NCI-H69 (cell line): ENCODE data around the gene GTF3A.
"Not testable (repeated sequence)": the region's sequence is repeated elsewhere in the genome, so short reads cannot be mapped to it uniquely, and the experiment has no call there.

Source experiments
- DNase-seq: peaks from one replicate; lab custom pipeline; 2025; lab: John Stamatoyannopoulos, UW

Gene GTF3A

DNA sequence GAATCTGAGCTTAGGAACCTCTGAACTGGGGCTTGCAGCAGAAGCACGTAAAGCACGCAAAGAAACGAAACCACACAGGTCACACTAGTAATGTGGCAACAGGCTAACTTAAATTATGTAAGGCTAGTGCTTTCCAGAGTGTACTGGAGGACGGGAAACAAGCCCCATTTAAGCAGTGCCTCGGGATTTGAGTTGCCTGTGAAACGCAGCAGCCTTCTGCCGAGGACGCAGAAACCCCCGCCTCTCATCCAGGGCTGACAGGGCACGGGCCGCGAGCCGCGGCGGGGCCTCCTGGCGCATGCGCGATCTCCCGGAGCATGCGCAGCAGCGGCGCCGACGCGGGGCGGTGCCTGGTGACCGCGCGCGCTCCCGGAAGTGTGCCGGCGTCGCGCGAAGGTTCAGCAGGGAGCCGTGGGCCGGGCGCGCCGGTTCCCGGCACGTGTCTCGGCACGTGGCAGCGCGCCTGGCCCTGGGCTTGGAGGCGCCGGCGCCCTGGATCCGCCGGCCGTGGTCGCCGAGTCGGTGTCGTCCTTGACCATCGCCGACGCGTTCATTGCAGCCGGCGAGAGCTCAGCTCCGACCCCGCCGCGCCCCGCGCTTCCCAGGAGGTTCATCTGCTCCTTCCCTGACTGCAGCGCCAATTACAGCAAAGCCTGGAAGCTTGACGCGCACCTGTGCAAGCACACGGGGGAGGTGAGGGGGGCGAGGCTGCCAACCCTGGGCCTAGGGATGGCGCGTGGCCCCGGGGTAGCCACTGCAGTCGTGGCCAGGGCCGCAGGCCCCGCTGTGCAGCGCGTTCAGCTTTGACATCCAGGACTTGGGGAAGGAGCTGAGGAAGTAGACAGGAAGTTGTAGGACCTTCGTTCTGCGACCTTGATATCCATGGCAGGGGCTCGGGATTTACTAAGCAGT, at the start of gene GTF3A:
GTF3A (plus strand) TSS at position 374 of the 912 bp plus-strand sequence.
- peak; percentile 90 for DNase-seq

GRCh38 chr13:27374650-27375049, 49.8 kb upstream of the GTF3A start:
- peak; percentile 63 for DNase-seq

DNA sequence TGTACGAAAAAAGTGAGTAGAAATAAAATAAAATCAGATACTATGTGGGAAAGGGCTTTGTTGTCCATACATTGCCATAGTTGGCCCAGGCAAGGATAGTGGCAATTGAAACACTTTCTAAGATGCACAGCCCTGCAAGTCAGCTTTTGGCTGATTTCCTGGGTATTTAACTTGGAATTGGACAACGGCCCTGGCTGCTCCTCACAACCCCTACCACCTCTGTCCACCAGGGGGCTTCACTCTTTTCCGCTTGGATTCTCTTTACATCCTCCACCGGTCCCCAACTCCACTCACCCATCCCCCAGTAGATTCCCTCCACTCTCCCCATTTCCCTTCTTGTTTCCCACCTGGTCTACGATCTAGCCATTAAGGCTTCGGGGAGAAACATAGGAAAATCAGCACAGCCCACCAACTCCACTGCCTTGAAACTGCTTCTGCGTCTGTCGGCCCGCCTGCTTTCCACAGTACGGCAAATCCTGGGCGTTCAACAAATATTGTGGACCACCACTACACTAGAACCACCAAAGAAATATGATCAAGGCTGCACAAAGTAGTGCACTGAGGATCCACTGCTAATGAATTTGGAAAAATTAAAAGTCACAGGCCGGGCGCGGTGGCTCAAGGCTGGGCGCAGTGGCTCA, 48.6 kb upstream of the GTF3A start:
- peak; percentile 49 for DNase-seq

DNA sequence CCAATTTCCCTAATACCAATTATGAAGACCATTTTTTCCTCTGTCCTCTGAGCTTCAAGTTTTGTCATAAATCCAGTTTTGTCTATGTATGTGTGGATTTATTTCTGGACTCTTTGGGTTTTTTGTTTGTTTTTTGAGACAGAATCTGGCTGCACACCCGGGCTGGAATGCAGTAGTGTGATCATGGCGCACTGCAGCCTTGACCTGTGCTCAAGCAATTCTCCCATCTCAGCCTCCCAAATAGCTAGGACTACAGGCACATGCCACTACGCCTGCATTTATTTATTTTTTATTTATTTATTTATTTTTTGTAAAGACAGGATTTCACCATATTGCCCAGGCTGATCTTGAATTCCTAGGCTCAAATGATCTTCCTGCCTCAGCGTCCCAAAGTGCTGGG, 45.3 kb upstream of the GTF3A start:
- no peak for DNase-seq

DNA sequence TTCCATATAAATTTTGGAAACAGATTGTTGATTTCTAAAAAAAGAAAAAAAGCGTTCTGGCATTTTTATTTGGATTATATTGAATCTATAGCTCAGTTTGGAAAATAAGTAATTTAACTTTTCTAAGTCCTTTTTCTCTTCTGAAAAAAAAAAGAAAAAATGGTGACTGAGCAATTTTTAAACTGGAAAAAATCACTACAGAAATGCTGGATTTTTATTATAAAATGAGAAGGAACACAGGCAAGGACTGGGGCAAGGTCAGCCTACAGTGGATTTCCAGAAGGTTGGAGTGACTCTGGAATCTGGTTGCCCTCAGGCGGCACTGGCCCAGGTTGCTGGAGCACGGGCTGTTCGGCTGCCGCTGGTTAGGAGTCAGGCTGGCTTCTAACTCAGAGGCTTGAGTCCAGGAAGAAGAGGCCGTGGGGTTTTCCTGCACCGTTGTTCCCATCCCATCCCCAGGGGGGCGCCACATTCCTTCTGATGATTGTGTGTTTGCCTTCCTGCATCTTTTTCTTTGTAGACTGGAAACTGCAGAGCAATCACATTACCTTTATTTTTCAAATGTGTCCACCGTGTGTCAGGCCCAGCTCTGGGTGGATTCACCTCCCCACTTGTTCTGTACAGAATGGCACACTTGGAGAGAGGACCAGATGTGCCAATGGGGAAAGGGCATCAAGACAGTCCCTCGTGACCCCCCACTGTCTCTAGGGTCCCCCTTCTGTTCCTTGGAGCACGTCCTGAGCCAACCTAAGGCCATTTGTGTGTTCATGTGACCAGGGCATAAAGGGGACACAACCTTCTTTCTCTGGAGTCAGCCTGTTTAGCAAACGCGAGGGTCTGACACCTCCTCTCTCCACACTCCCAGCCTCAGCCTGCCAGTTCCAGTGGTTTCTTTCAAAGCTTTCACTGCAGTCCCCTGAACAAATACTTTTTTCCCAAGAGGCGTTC, 44.5 kb upstream of the GTF3A start:
- DNase-seq, result peak; percentile 59

DNA sequence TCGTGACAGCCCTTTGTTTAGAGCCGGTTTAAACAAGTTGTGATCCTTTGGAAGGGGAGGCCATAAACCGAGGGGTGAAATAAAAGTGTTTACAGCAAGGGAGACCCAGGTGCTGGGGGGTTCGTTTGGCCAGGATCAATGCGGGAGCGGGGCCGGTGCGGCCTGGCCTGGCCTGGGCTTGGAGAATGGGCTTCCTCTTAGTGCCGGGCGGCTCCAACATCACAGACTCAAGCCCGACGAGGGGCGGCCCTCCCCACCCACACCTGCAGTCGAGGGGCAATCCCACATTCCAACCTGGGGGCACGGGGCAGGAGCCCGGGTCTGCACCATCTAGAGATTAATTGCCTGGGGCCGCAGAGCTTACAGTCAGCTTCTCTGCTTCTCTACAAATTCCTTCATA, 42.8 kb upstream of the GTF3A start:
- DNase-seq, result no peak

DNA sequence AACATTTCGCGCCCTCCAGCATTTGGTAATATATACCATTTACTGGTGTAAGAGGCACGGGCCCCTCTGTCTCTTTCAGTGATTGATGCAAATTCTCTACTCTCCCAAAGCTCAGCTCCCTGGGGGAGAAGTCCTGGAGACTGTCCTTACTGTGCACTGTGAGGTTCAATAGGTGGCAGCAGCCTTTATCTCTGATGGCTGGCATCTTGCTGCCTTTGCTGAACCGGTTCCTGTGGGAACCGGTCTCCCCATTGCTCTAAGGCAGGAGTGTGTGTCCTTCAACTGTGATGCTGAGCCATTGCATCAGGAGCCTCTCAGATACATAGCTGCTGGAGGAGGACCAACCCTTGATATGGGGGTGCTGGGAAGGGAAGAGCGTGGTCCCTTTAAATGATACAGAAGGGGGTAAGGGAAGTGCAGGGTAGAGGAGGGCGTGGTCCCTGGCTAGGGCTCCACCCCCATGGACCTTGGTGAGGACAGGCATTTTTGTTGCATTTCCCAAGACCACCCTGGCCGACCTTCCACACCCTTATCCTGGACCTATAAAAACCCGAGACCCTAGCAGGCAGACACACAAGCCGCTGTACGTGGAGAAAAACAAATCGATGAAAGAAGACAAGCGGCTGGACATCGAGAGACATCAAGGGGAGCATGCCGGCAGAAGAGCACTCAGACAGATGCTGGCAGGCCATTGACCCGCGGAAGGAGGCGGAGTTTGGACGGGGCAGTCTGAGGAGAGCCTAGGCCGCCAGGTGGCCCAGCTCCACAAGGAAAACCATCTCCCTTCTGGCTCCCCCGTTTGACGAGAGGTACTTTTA, 41.1 kb upstream of the GTF3A start:
- no peak for DNase-seq

DNA sequence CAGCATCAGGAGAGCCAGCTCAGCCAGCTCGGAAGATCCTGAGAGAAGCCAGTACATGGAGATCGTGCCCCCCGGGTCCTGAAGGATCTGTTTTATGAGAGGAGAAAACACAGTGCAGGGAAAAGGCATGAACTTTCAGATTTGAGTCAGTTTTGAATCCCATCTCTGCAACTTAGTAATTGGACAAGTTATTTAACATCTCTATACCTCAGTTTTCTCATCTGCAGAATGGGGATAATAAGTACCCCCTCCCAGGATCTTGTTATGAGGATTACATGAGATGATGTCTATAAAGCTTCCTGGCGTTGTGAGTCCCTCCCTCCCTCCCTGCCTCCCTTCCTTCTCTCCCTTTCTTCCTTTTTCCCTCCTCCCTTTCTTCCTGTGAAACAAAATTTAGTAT, 40.1 kb upstream of the GTF3A start:
- DNase-seq, result no peak

GRCh38 chr13:27388241-27388640, 36.2 kb upstream of the GTF3A start:
- no peak for DNase-seq

GRCh38 chr13:27389891-27390290, 34.5 kb upstream of the GTF3A start:
- no peak for DNase-seq

DNA sequence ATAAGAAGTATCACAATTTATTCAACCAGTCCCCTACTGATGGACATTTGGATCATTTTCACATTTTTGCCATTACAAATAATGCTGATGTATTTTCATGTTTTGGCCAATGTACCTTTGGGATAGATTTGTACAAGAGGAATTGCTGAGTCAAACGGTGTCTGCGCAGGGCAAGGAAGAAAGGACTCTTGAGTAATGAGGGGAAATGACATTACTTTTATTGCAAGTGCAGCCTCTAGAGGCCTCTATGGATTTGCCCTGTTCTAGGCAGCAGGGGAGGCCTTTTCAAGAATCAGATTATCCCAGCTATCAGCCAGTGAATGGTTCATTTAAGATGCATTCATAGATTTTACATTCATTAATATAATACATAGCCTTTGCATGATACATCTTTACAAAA, 32.9 kb upstream of the GTF3A start:
- DNase-seq, result no peak

DNA sequence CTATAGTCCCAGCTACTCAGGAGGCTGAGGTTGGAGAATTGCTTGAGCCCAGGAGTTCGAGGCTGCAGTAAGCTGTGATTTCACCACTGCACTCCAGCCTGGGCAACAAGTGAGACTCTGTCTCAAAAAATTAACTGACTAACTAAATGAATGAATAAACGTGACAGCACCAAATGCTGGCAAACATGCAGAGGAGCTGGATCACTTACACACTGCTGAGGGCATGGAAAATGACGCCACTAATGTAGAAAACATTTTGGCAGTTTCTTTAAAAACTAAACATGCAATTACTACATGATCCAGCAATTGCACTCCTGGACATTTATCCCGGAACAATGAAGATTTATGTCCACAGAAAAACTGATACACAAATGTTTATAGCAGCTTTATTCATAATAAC, 31.3 kb upstream of the GTF3A start:
- no peak for DNase-seq

DNA sequence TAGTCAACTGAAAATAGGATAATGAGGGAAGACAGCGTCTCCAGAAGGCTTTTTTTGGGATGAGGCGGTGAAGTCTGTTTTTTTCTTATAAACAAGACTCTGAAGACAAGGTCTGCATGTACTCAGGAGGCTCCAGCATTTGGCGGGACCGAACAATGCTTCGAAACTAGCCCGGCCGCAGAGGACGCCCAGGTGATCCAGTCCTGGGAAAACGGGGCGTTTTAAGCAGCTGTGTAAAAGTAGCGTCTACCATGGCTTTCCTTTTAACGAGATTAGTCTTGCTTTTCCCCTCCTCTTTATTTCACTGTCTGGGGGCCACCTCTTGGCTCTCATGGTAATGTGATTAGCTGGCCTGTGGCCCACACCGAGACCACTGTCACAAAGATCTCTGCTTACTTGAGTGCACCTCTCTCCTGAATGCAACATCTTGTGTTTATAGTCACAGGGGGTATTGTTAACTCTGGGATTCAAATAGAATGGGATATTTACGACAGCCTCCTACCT, 29.4 kb upstream of the GTF3A start:
- DNase-seq, result no peak

- no peak for DNase-seq
Observed at GRCh38 chr13:27396252-27396846, 28.1 kb upstream of the GTF3A start.

- DNase-seq, result no peak
Observed at GRCh38 chr13:27398360-27398759, 26.1 kb upstream of the GTF3A start.

DNA sequence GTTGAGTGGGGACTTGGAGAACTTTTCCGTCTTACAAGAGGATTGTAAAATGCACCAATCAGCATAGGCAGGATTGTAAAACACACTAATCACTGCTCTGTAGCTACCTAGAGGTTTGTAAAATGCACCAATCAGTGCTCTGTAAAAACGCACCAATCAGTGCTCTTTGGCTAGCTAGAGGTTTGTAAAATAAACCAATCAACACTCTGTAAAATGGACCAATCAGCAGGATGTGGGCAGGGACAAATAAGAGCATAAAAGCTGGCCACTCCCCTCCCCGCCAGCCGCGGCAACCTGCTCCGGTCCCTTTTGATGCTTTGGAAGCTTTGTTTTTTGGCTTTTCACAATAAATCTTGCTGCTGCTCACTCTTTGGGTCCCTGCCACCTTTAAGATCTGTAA, 24.0 kb upstream of the GTF3A start:
- not testable (repeated sequence) for DNase-seq

GRCh38 chr13:27401210-27401609, 23.2 kb upstream of the GTF3A start:
- DNase-seq, result no peak

- no peak for DNase-seq
Observed at GRCh38 chr13:27403203-27403678, 21.2 kb upstream of the GTF3A start.

DNA sequence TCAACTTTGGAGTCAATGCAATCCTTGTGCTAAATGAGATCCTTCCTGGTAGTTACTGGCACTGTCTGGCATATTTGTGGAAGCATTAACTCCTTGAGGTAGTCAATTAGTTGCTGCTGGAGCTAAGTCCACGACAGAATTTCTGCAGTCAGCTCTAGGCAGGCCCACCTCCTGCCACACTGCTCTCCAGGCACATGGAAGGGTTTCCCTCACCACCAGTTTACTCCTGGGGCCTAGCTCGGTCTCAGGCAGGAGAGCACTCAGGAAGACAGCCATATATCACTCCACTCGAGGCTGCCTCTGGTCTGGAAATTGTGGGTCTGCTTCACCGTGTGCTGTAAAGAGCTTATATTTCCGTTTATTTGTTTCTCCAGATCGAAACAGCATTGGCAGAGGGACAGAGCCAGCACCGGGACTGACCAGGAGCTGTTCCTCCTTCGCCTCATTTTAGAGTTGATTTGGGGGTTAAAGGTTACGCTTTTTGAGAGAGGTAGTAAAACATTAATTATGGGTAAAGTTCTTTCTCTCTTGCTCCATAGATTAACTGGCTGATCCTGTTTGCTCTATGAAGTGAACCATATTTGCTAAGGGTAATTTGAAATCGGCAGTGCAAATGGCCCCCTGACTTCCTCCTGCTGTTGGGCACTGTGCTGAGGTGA, 20.6 kb upstream of the GTF3A start:
- peak; percentile 33 for DNase-seq

- DNase-seq, result peak; percentile 44
Observed at GRCh38 chr13:27404680-27405079, 19.7 kb upstream of the GTF3A start.
